ENCODE data around the gene CNOT8. TPM values are rescaled to one million over a fixed set of nuclear protein-coding genes. Genes with fewer than 3 reads are reported as not detected.
A peak's percentile ranks its signal among the peaks of the same experiment; 100 is the strongest.

The CNOT8 gene
- total RNA-seq, 2 experiments from 2014 or later, result 66.5 to 66.9 TPM

DNA sequence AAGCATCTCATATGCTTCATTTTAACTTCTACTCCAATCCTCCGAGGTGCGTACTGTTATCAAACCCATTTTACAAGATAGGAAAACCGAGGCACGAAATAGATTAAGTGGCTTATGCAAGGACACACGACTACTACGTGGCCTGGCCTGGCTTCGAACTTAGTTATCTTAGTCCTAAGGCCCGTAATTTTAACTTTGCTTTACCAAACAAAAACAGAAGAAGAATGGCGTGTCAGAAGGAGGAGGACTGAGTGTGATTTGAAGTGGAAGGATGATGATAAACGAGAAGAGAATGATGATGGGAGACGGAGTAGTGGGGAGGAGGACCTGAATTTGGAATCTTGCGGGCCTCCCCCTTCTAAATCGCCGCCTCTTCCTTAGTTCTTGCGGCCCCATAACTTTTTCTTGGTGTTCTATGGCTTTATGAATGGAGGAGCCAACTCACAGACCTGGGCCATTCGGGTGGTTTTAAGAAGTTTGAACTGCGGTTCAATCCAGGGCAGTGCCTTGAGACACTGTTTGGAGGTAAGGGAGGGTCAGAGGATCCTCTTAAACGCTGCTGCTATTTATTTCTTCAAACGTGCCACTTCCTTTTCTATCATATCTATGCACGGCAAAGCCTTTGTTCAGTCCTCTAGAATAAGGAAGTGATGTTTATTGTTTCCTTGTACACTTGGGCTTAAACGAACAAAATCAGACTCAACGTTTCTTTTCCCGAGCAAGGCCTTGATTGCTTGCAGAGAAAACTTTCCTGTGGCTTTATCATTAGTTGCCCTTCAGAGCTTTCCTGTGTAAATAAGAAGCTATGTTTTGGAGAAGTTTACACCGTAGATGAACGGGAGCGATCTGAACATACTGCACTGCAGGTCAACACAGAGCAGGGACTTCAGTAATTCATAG is 795 bp downstream of the CNOT8 start:
- Mint-ChIP-seq H3K9me3 (no peaks in the 10 kb centered on the region), H3K36me3 (peaks cover 20% of the 10 kb centered on the region), H3K27me3 (no peaks in the 10 kb centered on the region), H3K4me3 (peak overlapping the region; percentile 86), H3K27ac (peak overlapping the region; percentile 100), H3K4me1 (ENCODE audit: low read depth) (peaks cover 45% of the 10 kb centered on the region)
- peak; percentile 23 for DNase-seq
- intact Hi-C loops (cut with micrococcal nuclease), result loop anchor here (1.0 to 10.0 kb wide), 9 partner anchors 30 to 1543 kb away; partner anchors contain the start of genes FAM114A2, GALNT10, LARP1 and MFAP3
- CTCF ChIA-PET, result interaction anchor here (1.0 kb wide), 1 partner anchor 209 kb away, joined by 3 read pairs; no protein-coding TSS in a partner anchor
- POLR2A ChIA-PET, result interaction anchor here (0.6 to 1.9 kb wide), 8 partner anchors 79 to 412 kb away, joined by 3 to 9 read pairs (median 4); partner anchors contain the start of gene GEMIN5

DNA sequence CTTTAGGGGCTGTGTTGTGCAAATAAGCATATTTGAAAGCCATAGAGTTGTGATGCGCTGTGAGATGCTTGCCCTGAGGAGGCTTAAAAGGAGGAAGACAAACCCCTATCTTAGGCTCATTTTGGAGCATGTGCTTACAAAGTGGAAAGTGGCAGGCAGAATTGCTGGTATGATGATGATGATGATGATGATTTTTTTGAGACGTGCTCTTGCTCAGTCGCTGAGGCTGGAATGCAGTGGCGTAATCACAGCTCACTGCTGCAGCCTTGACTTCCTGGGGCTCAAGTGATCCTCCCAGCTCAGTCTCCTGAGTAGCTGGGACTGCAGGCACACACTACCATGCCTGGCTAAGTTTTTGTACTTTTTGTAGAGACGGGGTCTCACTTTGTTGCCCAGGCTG is 1.7 kb downstream of the CNOT8 start:
- H3K27me3 Mint-ChIP-seq, result no peaks in the 10 kb centered on the region
- intact Hi-C loops (cut with micrococcal nuclease), result no loop called here
- peak overlapping the region; percentile 100 for H3K27ac Mint-ChIP-seq
- peak; percentile 50 for DNase-seq
- POLR2A ChIA-PET, result interaction anchor here (1.0 kb wide), 1 partner anchor 102 kb away, joined by 4 read pairs; no protein-coding TSS in a partner anchor
- CTCF ChIA-PET, result interaction anchor here (1.0 kb wide), 1 partner anchor 210 kb away, joined by 3 read pairs; no protein-coding TSS in a partner anchor
- H3K9me3 Mint-ChIP-seq, result no peaks in the 10 kb centered on the region
- H3K4me3 Mint-ChIP-seq, result peak overlapping the region; percentile 86
- H3K36me3 Mint-ChIP-seq, result peaks cover 24% of the 10 kb centered on the region
- peaks cover 49% of the 10 kb centered on the region for H3K4me1 Mint-ChIP-seq (ENCODE audit: low read depth)

DNA sequence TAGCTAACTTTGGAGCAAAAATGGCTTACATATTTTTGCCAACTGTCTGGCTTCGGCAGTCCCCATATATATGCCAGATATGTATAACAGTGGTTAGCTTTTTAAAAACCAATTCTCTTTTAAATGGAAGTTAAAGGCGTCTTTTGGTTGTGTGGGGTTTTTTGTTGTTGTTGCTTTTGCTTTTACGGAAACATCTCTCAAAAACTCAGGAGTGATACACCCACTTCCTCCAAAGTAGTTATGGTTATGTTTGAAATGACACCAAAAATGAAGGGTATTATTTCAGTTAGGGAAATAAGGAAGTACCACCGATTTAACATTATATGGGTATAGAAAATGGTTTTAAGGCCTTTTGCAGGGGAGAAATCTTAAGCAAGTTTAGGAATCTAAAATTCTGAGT is 2.3 kb downstream of the CNOT8 start:
- peak overlapping the region; percentile 86 for H3K4me3 Mint-ChIP-seq
- H3K27ac Mint-ChIP-seq, result peak overlapping the region; percentile 100
- H3K9me3 Mint-ChIP-seq, result no peaks in the 10 kb centered on the region
- H3K27me3 Mint-ChIP-seq, result no peaks in the 10 kb centered on the region
- intact Hi-C loops (cut with micrococcal nuclease), result no loop called here
- peaks cover 31% of the 10 kb centered on the region for H3K36me3 Mint-ChIP-seq
- CTCF ChIA-PET, result no interaction called here
- POLR2A ChIA-PET, result no interaction called here
- no peak for DNase-seq
- H3K4me1 Mint-ChIP-seq (ENCODE audit: low read depth), result peaks cover 55% of the 10 kb centered on the region

GRCh38 chr5:154861946-154862345 is 3.5 kb downstream of the CNOT8 start:
- Mint-ChIP-seq H3K27me3 (no peaks in the 10 kb centered on the region), H3K27ac (peak overlapping the region; percentile 13), H3K4me3 (peak overlapping the region; percentile 16), H3K9me3 (no peaks in the 10 kb centered on the region), H3K4me1 (ENCODE audit: low read depth) (peaks cover 58% of the 10 kb centered on the region), H3K36me3 (peaks cover 38% of the 10 kb centered on the region)
- ChIA-PET CTCF (no interaction called here), POLR2A (interaction anchor here (1.0 kb wide), 1 partner anchor 47 kb away, joined by 3 read pairs; no protein-coding TSS in a partner anchor)
- DNase-seq, result no peak
- intact Hi-C loops (cut with micrococcal nuclease), result no loop called here

DNA sequence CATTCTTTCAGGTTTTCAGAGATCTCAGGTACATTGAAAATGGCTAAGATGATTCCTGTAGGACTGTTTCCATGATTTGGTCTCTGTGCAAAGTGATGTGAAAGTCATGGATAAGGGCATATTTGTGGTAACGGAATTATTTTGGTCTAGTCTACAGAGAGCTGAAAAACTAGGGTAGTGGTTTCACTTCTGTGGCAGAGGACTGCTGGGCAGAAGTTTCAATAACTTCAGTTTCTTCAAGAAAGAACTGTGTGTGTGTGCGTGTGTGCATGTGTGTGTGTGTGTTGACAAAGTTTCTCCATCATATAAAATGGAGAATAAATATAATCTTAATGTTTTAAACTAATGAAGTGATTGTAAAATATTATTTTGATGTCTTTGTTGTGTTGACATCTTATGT is 4.3 kb downstream of the CNOT8 start:
- H3K4me3 Mint-ChIP-seq, result no peak overlapping the region
- no peaks in the 10 kb centered on the region for H3K9me3 Mint-ChIP-seq
- intact Hi-C loops (cut with micrococcal nuclease), result no loop called here
- peak overlapping the region; percentile 21 for H3K27ac Mint-ChIP-seq
- no peaks in the 10 kb centered on the region for H3K27me3 Mint-ChIP-seq
- H3K4me1 Mint-ChIP-seq (ENCODE audit: low read depth), result peaks cover 58% of the 10 kb centered on the region
- ChIA-PET CTCF (no interaction called here), POLR2A (no interaction called here)
- peaks cover 41% of the 10 kb centered on the region for H3K36me3 Mint-ChIP-seq
- no peak for DNase-seq

GRCh38 chr5:154863291-154864080 is 5.1 kb downstream of the CNOT8 start:
- intact Hi-C loops (cut with micrococcal nuclease), result no loop called here
- H3K27me3 Mint-ChIP-seq, result no peaks in the 10 kb centered on the region
- H3K36me3 Mint-ChIP-seq, result peaks cover 42% of the 10 kb centered on the region
- H3K4me1 Mint-ChIP-seq (ENCODE audit: low read depth), result peaks cover 58% of the 10 kb centered on the region
- DNase-seq, result no peak
- no peak overlapping the region for H3K4me3 Mint-ChIP-seq
- H3K9me3 Mint-ChIP-seq, result no peaks in the 10 kb centered on the region
- ChIA-PET POLR2A (no interaction called here), CTCF (interaction anchor here (2.3 kb wide), 1 partner anchor 213 kb away, joined by 9 read pairs; no protein-coding TSS in a partner anchor)
- H3K27ac Mint-ChIP-seq, result peak overlapping the region; percentile 24

DNA sequence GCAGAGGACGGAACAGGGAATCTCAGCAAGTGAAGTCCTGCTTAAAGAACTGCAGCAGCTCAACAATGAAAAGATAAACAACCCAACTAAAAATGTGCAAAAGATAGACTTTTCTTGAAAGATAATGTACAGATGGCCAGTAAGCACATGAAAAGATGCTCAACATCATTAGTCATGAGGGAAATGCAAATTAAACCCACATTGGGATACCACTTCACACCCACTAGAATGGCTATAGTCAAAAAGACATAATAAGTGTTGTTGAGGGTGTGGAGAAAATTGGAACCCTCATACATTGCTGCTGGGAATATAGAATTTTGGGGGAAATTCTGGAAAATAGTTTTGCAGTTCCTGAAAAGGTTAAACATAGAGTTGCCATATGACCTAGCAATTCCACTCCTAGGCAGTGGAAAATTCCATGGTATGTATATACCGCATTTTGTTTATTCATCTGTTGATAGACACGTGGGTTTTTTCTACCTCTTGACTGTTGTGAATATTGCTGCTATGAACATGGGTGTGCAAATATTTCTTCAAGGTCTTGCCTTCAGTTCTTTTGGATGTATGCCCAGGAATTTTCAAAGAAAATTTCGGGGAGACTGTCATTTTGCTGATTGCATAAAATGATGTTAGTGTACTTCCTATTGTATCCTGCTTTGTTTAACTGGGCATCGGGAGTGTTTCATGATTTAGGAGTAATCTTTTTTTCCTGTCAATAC is 7.2 kb downstream of the CNOT8 start:
- POLR2A ChIA-PET, result no interaction called here
- CTCF ChIA-PET, result interaction anchor here (2.3 kb wide), 1 partner anchor 215 kb away, joined by 9 read pairs; no protein-coding TSS in a partner anchor
- intact Hi-C loops (cut with micrococcal nuclease), result no loop called here
- no peaks in the 10 kb centered on the region for H3K27me3 Mint-ChIP-seq
- peaks cover 43% of the 10 kb centered on the region for H3K36me3 Mint-ChIP-seq
- no peak overlapping the region for H3K4me3 Mint-ChIP-seq
- H3K27ac Mint-ChIP-seq, result no peak overlapping the region
- H3K4me1 Mint-ChIP-seq (ENCODE audit: low read depth), result peaks cover 47% of the 10 kb centered on the region
- no peak for DNase-seq
- H3K9me3 Mint-ChIP-seq, result no peaks in the 10 kb centered on the region

DNA sequence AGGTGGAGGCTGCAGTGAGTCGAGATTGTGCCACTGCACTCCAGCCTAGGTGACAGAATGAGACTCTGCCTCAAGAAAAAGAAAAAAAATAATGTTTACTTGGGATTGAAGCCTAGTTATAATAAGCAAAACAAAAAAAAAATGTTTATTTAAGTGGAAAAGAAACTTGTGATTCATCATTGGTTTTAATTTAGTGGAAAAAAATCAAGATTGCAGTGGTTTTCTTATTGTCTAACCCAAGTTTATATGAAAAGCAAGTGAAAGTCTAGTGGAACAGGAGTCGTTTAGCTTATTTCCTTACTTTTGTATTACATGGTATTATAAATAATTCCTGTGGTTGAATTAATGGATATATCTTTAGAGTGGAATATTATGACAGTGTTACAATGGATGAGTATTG is 8.4 kb downstream of the CNOT8 start:
- H3K27ac Mint-ChIP-seq, result no peak overlapping the region
- ChIA-PET POLR2A (no interaction called here), CTCF (interaction anchor here (0.6 to 0.7 kb wide), 2 partner anchors 21 to 115 kb away, joined by 3 to 4 read pairs; no protein-coding TSS in a partner anchor)
- intact Hi-C loops (cut with micrococcal nuclease), result no loop called here
- peaks cover 53% of the 10 kb centered on the region for H3K36me3 Mint-ChIP-seq
- no peak for DNase-seq
- no peak overlapping the region for H3K4me3 Mint-ChIP-seq
- H3K4me1 Mint-ChIP-seq (ENCODE audit: low read depth), result peaks cover 34% of the 10 kb centered on the region
- H3K9me3 Mint-ChIP-seq, result no peaks in the 10 kb centered on the region
- no peaks in the 10 kb centered on the region for H3K27me3 Mint-ChIP-seq

GRCh38 chr5:154868702-154869101 is 10.3 kb downstream of the CNOT8 start:
- no peak overlapping the region for H3K4me3 Mint-ChIP-seq
- H3K27me3 Mint-ChIP-seq, result no peaks in the 10 kb centered on the region
- ChIA-PET CTCF (interaction anchor here (1.2 kb wide), 1 partner anchor 219 kb away, joined by 3 read pairs; no protein-coding TSS in a partner anchor), POLR2A (no interaction called here)
- H3K4me1 Mint-ChIP-seq (ENCODE audit: low read depth), result peaks cover 18% of the 10 kb centered on the region
- H3K9me3 Mint-ChIP-seq, result no peaks in the 10 kb centered on the region
- intact Hi-C loops (cut with micrococcal nuclease), result no loop called here
- no peak for DNase-seq
- H3K27ac Mint-ChIP-seq, result no peak overlapping the region
- H3K36me3 Mint-ChIP-seq, result peaks cover 56% of the 10 kb centered on the region

DNA sequence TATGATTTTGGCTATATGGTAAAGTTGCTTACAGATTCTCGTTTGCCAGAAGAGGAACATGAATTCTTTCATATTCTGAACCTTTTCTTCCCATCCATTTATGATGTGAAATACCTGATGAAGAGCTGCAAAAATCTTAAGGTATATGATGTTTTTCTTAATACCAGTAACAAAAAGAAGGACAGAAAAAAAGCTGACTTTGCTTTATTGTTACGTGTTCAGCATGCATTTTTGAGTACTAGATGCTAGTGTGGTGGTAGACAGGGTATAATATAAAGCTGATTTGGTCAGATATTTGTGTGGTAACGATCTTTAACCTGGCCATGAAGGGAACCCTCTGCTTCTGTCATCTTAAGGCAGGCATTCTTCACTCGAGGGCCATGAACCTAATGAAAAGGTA is 13.3 kb downstream of the CNOT8 start:
- ChIA-PET CTCF (no interaction called here), POLR2A (no interaction called here)
- H3K27me3 Mint-ChIP-seq, result no peaks in the 10 kb centered on the region
- H3K27ac Mint-ChIP-seq, result no peak overlapping the region
- H3K4me3 Mint-ChIP-seq, result no peak overlapping the region
- no peak for DNase-seq
- intact Hi-C loops (cut with micrococcal nuclease), result no loop called here
- peaks cover 3% of the 10 kb centered on the region for H3K4me1 Mint-ChIP-seq (ENCODE audit: low read depth)
- H3K9me3 Mint-ChIP-seq, result peaks cover under 1% of the 10 kb centered on the region
- peaks cover 59% of the 10 kb centered on the region for H3K36me3 Mint-ChIP-seq

- ChIA-PET POLR2A (no interaction called here), CTCF (no interaction called here)
- H3K27ac Mint-ChIP-seq, result no peak overlapping the region
- H3K4me3 Mint-ChIP-seq, result no peak overlapping the region
- H3K36me3 Mint-ChIP-seq, result peaks cover 66% of the 10 kb centered on the region
- peaks cover 15% of the 10 kb centered on the region for H3K9me3 Mint-ChIP-seq
- intact Hi-C loops (cut with micrococcal nuclease), result no loop called here
- H3K4me1 Mint-ChIP-seq (ENCODE audit: low read depth), result no peaks in the 10 kb centered on the region
- no peaks in the 10 kb centered on the region for H3K27me3 Mint-ChIP-seq
- DNase-seq, result no peak
These were observed 15.4 kb downstream of the CNOT8 start for GRCh38 chr5:154873791-154874331.

Measured in activated CD4-positive, alpha-beta memory T cell treated with anti-CD3 and anti-CD28 coated beads for 36 hours (primary cell).